SH-SY5Y (cell line): Measurements from ENCODE around the gene DYRK1A.

Experiments used
- GATA2 ChIP-seq: IDR thresholded peaks from 2 replicates; pipeline ENCODE4 v1.6.1; 2011; ENCODE audit warnings: mild to moderate bottlenecking, low read depth, low read length
- GATA3 ChIP-seq: IDR thresholded peaks from 2 replicates; pipeline ENCODE4 v1.6.1; 2011; ENCODE audit warnings: low read depth, mild to moderate bottlenecking, low read length, moderate library complexity

DNA sequence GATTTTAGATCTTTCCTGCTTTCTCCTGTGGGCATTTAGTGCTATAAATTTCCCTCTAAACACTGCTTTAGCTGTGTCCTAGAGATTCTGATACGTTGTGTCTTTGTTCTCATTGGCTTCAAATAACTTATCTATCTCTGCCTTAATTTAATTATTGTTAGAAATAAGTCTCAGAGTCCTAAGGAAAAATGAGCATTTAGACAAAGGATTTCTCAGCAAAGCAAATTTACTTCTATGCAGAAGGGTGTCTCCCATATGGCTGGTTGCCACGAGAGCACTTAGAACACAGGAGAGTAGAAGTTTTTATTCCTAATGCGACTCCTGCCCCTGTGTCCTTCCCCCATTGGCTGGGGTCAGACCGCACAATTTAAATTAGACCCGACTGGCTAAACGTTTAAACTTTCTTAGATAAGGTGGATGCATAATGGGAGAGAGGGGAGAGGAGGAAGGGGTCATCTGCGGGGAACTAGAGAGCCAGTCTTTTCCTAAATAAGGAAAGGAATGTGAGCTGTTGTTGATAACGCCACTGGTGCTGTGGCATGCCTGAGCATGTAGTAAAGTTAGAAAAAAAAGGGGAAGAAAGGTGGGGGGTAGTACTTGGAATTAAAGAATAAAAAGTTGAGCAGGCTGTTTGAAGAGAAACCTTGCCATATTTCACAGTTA, 170.2 kb downstream of the DYRK1A start:
- TF ChIP-seq GATA3 (no peak), GATA2 (no peak)
